GM21447 (cell line): ENCODE data around the gene PRSS27.
"Not testable (repeated sequence)": the region's sequence is repeated elsewhere in the genome, so short reads cannot be mapped to it uniquely, and the experiment has no call there.

Experiments
- ATAC-seq: cut with Tn5 transposase; IDR thresholded peaks from one replicate; pipeline ENCODE4 v1.9.1; 2021; ENCODE audit not compliant: unreplicated experiment

Gene PRSS27

DNA sequence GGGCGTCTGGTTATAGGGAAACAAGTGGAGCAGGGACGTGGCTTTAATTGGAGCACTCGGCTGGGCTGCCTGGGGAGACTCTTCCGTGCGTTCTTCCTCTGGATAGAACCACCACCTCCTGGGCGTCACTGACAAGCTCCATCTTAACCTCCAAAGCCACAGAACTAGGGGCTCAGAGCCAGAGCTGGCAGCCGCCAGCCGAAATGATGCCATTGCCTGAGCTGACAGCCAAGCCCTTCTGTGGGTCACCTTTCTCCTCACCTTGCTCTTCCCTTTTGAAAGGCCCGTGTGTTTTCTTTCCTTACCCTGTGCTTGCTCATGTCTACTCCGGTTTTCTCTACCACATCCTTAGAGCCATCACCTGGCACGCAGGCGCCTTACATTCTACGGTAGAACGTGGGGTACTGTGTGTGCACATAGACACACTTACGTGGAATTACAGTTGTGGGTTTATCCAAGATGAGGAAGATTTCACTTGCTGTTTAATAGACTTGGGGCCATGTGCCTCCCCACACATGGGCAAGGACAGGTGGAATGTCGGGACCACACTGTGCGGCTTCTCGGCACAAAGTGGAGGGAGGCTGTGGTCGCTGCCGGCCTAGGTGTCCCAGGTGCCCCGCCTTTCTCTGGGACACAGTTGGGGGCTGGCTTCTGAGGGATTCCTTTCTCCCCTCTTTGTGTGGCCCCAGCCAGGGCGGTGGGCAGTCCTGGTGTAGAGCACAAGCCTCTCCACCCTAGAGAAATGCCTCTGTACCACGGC is 41.6 kb downstream of the PRSS27 start:
- ATAC-seq, result not testable (repeated sequence)

DNA sequence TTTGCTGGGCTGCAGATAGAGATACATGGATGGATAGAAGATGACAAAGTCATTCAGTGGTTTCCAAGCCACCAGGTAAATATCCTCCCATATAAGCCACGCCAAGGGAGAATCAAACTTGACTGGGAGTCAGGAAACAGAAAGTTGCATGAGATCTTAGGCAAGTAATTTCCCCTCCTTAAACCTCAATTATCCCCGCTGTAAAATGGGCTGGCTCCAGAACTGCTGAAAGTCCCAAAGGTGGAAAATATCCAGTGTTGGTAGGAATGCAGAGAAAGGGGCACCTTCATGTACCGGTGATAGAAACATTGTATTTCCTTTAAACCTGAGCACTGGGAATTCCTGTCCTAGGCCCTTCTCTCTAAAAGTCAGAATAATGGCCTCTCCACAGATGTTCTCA is 43.1 kb downstream of the PRSS27 start:
- ATAC-seq, result not testable (repeated sequence)

DNA sequence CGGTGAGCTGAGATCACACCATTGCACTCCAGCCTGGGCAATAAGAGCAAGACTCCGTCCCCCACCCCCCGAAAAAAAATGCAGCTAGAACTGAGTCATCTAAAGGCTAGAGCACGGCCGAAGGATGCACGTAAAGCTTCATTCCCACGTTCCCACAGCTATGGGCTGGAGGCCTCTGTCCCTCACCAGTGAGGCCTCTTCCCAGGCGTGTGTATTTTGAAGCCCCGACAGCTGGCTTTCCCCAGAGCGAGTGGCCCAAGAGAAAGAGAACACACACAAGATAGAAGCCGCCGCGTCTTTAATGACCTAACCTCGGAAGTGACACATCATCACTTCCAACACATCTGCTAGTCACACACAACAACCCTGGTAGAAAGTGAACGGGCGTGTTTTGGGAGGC is 44.3 kb downstream of the PRSS27 start:
- ATAC-seq, result no peak

DNA sequence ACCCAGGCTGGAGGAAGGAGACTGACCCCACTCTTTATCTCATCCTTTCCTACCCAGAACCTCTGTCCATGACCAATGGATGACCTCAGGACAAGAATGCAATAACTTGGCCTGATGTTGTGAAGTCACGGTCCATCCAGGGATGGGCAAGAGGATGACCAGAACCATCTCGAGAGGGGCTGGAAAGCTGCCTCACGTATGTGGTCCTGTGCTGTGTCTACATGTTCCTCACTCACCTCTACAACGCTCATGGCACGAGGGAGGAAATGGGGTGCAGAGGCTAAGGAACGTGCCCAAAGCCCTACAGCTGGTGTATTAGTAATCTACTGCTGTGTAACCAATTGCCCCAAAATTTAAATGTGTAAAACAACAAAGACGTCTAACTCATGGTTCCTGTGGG is 45.0 kb downstream of the PRSS27 start:
- no peak for ATAC-seq

DNA sequence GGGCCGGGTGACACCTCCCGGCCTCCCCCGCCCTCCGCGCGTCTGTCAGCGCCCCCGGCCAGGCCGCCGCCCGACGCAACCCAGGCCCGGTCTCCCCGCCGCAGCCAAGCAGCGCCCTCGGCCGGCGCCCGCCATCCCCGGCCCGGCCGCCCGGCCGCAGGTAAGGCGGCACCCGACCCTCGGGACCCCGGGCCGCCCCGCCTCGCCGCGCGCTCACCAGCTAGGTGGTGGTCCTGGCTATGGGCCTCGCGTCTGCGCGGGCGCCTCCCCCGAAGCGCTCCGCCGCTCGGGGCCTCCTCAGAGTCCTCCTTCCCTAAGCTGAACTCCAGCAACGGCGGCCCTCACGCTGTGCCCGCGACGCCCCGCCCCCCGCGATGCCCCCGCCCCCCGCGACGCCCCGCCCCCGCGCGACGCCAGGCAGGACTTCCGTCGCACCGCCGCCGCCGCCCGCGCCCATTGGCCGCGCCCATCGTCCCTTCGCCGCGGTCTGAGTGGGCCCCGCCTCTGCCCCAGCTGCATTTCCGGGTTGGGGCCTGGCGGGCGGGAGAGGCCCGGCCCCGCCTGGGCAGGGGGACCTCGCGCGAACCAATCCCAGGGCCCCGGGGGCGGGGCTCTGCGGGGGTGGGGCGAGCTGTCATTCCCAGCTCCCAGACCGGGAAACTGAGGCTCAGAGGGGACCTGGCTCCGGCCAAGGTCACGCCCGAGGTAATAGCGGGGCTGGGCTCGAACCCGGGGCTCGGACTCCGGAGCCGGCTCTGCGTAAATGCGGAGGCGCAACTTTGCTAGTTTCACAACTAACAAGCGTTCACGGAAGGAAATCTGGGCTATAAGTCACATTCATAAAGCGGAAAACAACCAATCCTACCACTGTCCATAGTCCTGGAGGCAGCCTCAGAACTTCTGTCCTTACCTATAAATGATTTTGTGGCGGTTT is 46.7 kb downstream of the PRSS27 start:
- peak; percentile 77 for ATAC-seq

DNA sequence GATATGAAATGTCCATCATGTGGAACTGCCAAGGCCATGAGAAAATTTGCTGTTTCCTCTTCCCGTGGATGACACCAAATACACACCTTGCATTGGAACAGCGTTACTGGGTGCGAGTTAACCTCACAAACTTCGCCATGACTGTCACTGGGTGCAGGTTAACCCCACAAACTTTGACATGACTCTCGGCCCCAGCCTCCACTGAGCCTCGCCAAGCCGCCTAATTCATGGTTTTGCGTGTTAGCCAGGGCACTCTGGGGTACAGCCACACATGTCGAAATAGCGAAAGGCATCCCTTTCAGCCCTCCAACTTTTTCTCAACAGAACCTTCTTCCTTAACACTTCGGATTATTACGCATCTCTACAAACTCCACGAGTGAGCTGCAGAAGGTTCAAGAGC is 48.3 kb downstream of the PRSS27 start:
- ATAC-seq, result no peak

DNA sequence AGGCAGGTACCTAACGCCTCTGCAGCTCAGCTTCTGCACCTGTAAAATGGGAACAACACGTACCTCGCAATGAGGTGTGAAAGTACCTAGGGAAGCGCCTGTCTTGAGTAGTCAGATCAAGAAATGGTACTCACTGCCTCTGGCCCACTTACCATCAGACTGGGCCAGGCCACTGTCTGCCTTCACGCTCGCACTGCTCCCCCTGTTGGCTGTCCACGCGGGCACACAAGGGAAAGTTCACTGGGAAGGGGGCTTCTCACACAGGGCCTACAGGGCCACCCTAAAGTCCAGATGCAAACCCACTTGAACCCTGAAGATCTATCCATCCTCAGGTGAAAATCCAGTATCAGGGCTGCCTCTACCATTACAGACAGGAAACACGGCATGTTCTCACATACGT is 48.8 kb downstream of the PRSS27 start:
- ATAC-seq, result not testable (repeated sequence)

DNA sequence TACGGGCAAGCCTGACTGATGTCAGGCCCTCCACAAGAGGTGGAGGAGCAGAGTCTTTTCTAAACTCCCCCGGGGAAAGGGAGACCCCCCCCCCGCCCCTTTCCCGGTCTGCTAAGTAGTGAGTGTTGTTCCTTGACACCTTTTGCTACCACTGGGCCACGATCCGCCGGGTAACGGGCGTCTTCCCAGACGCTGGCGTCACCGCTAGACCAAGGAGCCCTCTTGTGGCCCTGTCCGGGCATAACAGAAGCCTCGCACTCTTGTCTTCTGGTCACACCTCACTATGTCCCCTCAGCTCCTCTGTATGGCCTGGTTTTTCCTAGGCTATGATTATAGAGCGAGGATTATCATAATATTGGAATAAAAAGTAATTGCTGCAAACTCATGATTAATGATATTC is 50.0 kb downstream of the PRSS27 start:
- not testable (repeated sequence) for ATAC-seq

DNA sequence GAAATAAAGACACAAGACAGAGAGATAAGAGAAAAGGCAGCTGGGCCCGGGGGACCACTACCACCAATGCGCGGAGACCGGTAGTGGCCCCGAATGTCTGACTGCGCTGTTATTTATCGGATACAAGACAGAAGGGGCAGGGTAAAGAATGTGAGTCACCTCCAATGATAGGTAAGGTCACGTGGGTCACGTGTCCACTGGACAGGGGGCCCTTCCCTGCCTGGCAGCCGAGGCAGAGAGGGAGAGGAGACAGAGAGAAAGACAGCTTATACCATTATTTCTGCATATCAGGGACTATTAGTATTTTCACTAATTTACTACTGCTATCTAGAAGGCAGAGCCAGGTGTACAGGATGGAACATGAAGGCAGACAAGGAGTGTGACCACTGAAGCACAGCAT is 50.4 kb downstream of the PRSS27 start:
- ATAC-seq, result not testable (repeated sequence)

DNA sequence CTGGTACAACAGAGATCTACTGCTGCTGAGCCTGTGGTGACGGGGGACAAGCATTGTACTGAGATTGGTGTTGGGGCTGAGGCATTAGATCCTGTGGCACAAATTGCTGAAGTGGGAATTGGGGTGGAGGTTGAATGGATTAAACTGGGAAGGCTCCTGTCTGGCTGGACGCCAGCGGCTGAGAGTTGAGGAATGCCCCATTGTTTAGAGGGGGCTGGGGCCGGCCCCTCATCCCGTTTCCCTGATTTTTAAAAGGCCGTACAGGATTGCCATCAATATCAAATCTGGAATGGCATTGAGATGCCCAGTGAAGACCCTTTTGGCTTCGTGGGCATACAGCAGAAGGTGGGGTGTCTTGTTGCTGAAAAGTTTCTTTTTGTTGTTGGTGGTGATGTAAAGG is 53.4 kb downstream of the PRSS27 start:
- not testable (repeated sequence) for ATAC-seq

DNA sequence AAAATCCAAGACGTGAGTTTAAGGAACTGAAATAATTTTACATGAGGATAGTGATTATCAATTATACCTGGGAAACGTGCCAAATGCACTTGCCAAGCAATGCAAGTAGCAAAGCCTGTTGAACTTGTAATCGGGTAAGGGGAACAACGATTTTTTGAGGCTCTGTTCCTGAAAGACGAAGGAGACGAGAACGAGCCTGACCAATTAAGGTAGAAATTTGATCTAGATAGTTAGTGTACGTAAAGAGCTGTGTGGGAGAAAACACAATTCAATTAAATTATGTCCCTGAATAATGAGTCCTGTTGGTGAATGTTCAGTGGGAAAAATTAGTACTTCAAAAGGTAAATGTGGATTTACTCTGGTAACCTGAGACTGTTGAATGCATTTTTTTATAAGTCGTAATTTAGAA is 55.4 kb downstream of the PRSS27 start:
- ATAC-seq, result no peak

DNA sequence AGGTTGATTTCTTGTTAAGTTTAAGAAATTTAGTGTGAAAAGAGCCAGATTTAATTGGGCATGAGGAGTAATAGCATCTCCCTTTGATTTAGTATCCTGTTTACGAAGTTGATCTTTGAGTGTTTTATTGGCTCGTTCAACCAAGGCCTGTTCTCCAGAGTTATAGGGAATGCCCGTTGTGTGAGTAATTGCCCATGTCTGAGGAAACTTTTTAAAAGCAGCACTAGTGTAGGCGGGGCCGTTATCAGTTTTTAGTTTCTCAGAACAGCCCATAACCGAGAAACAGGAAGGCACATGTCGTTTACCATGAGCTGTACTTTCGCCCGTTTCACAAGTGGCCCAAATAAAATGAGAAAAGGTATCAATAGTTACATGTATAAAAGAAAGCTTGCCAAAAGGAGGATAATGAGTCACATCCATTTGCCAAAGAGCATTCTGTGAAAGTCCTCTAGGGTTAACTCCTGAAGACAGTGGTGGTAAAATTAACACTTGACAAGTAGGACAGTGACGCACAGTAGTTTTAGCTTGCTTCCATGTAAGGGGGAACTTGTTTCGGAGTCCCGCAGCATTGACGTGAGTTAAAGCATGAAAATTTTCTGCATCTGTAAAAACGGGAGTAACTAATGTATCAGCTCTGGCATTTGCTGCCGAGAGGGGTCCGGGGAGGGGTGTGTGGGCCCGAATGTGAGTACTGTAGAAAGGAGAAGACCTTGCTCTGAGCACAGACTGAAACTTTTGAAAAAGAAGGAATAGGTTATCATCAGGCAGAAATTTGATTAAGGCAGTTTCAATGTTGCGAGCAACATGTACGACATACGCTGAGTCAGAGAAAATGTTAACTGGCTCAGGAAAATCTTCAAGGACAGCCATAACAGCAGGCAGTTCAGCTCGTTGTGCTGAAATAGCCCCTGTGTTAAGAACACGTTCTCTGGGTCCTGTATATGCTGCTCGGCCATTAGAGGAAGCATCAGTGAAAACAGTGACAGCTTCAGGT is 56.2 kb downstream of the PRSS27 start:
- no peak for ATAC-seq
